Measurements from ENCODE around the gene SMPX. TPM values are rescaled to one million over a fixed set of nuclear protein-coding genes. Genes with fewer than 3 reads are reported as not detected.
A peak's percentile ranks its signal among the peaks of the same experiment; 100 is the strongest.

Gene SMPX
- total RNA-seq, 1 donor from 2014 or later: not detected

DNA sequence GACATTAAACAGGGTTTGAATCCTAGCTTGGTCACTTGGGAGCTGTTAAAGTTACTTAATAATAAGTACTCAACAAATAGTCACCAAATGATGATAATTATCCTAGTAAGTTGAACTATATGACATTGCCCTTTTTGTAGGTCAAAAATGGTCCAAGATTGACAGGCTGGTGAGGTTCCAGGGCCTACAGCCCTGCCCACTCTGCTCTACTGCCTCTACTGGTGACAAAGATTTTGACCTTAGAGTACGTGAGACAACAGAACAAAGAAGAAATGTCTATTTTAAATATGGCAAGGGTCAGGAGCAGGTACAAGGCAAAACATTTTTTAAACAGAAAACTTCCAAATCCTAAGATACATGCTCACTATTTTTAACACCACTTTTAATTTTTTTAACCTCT lies 572 bp upstream of the SMPX start:
- Mint-ChIP-seq H3K4me3 (ENCODE audit: unreplicated experiment) (no peak overlapping the region), H3K36me3 (ENCODE audit: low read depth, unreplicated experiment) (no peaks in the 10 kb centered on the region), H3K9me3 (ENCODE audit: unreplicated experiment) (no peaks in the 10 kb centered on the region), H3K27ac (ENCODE audit: unreplicated experiment) (no peak overlapping the region), H3K27me3 (ENCODE audit: unreplicated experiment) (no peaks in the 10 kb centered on the region), H3K4me1 (ENCODE audit: unreplicated experiment) (no peaks in the 10 kb centered on the region)
- TF ChIP-seq, protein P1, sequence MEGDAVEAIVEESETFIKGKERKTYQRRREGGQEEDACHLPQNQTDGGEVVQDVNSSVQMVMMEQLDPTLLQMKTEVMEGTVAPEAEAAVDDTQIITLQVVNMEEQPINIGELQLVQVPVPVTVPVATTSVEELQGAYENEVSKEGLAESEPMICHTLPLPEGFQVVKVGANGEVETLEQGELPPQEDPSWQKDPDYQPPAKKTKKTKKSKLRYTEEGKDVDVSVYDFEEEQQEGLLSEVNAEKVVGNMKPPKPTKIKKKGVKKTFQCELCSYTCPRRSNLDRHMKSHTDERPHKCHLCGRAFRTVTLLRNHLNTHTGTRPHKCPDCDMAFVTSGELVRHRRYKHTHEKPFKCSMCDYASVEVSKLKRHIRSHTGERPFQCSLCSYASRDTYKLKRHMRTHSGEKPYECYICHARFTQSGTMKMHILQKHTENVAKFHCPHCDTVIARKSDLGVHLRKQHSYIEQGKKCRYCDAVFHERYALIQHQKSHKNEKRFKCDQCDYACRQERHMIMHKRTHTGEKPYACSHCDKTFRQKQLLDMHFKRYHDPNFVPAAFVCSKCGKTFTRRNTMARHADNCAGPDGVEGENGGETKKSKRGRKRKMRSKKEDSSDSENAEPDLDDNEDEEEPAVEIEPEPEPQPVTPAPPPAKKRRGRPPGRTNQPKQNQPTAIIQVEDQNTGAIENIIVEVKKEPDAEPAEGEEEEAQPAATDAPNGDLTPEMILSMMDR (IDR thresholded peaks at IDR 0.05; ENCODE audit: unreplicated experiment): no peak
- no peak for DNase-seq (ENCODE audit: low spot score)

DNA sequence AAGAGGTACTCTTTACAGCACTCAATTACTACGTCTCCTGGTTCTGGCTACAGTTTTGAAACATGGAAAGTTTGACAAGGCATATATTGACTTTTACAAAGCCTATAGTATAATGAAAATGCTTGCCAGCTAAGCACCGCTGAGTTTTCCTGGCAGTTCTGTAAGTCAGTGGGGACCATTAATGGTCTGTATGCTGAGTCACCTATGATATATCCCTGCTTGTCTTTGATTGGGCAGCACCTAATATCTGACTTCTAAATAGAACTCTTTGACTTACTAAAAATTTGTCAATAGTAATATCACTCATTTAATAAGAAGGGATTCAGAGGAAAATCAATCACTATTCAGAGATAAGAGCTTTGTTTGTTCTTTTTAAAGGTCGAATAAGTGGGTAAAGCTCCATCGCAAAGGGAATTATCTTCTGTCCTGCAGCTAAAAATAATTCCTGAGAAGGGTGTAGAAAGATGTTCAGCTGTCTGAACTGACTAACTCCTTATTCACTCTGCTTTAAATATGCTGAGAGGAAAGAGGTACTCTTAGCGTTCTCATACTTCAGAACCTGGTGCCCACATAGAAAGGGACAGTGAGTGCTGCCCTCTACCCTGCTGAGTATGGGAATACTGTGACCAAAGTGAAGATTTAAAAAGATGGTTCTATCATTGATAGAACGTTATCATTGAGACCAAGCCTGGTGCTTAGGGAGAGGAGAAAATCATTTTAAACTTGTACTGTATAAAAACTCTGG lies 959 bp downstream of the SMPX start:
- Mint-ChIP-seq H3K4me3 (ENCODE audit: unreplicated experiment) (no peak overlapping the region), H3K27me3 (ENCODE audit: unreplicated experiment) (no peaks in the 10 kb centered on the region), H3K9me3 (ENCODE audit: unreplicated experiment) (no peaks in the 10 kb centered on the region), H3K4me1 (ENCODE audit: unreplicated experiment) (no peaks in the 10 kb centered on the region), H3K36me3 (ENCODE audit: low read depth, unreplicated experiment) (no peaks in the 10 kb centered on the region), H3K27ac (ENCODE audit: unreplicated experiment) (no peak overlapping the region)
- DNase-seq (ENCODE audit: low spot score): no peak
- TF ChIP-seq, protein P1 (IDR thresholded peaks at IDR 0.05; ENCODE audit: unreplicated experiment): no peak

GRCh38 chrX:21749924-21750323 lies 8.0 kb downstream of the SMPX start:
- no peak for DNase-seq (ENCODE audit: low spot score)
- Mint-ChIP-seq H3K27me3 (ENCODE audit: unreplicated experiment) (peaks cover 3% of the 10 kb centered on the region), H3K36me3 (ENCODE audit: low read depth, unreplicated experiment) (no peaks in the 10 kb centered on the region), H3K4me3 (ENCODE audit: unreplicated experiment) (no peak overlapping the region), H3K9me3 (ENCODE audit: unreplicated experiment) (no peaks in the 10 kb centered on the region), H3K4me1 (ENCODE audit: unreplicated experiment) (peaks cover 9% of the 10 kb centered on the region), H3K27ac (ENCODE audit: unreplicated experiment) (no peak overlapping the region)
- TF ChIP-seq, protein P1 (IDR thresholded peaks at IDR 0.05; ENCODE audit: unreplicated experiment): no peak

GRCh38 chrX:21748235-21748634 lies 9.7 kb downstream of the SMPX start:
- Mint-ChIP-seq H3K27me3 (ENCODE audit: unreplicated experiment) (peaks cover 3% of the 10 kb centered on the region), H3K9me3 (ENCODE audit: unreplicated experiment) (no peaks in the 10 kb centered on the region), H3K4me3 (ENCODE audit: unreplicated experiment) (no peak overlapping the region), H3K27ac (ENCODE audit: unreplicated experiment) (peak overlapping the region; percentile 49), H3K36me3 (ENCODE audit: low read depth, unreplicated experiment) (no peaks in the 10 kb centered on the region), H3K4me1 (ENCODE audit: unreplicated experiment) (peaks cover 9% of the 10 kb centered on the region)
- TF ChIP-seq, protein P1 (IDR thresholded peaks at IDR 0.05; ENCODE audit: unreplicated experiment): no peak
- no peak for DNase-seq (ENCODE audit: low spot score)

DNA sequence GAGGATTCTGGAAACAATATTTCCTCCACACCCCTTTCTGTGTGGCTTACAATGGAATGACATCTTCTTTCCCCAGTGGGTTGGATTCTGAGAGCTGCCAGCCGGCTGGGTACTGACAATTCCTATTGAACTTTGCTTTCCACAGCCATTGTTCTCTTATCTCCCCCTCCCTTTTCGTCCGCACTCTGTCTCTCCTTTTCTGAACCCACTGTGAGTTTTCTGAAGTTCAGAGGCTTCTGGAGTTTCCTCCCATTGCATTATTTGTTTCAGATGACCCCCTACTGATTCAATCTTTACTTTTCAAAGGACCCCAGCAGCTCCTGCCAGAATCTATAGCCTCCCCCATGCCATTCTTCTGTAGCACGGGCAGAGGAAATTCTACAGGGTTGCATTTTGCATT lies 10.4 kb downstream of the SMPX start:
- Mint-ChIP-seq H3K27me3 (ENCODE audit: unreplicated experiment) (peaks cover 3% of the 10 kb centered on the region), H3K4me1 (ENCODE audit: unreplicated experiment) (peaks cover 9% of the 10 kb centered on the region), H3K4me3 (ENCODE audit: unreplicated experiment) (no peak overlapping the region), H3K9me3 (ENCODE audit: unreplicated experiment) (no peaks in the 10 kb centered on the region), H3K27ac (ENCODE audit: unreplicated experiment) (peak overlapping the region; percentile 90), H3K36me3 (ENCODE audit: low read depth, unreplicated experiment) (no peaks in the 10 kb centered on the region)
- no peak for DNase-seq (ENCODE audit: low spot score)
- TF ChIP-seq, protein P1 (IDR thresholded peaks at IDR 0.05; ENCODE audit: unreplicated experiment): no peak
